Upper lobe of left lung (tissue), 4 donors: Measurements from ENCODE around the gene MCCC1.

Experiments
- CTCF ChIP-seq, 6 experiments: fragments of 450-650 bp in 4 of 6; fragments of 200-600 bp in 2 of 6; sonication (generic) in 2 of 6; IDR thresholded peaks; one replicate each; pipeline ENCODE4 v1.5.1; 2016 to 2019; ENCODE audit warnings: antibody characterized with exemption in 6 of 6
- POLR2A ChIP-seq, 4 donors: fragments of 450-650 bp; IDR thresholded peaks; one replicate each; pipeline ENCODE4 v1.5.1; 2016 to 2017; ENCODE audit warnings: antibody characterized with exemption in 4 of 4, mild to moderate bottlenecking in 2 of 4

DNA sequence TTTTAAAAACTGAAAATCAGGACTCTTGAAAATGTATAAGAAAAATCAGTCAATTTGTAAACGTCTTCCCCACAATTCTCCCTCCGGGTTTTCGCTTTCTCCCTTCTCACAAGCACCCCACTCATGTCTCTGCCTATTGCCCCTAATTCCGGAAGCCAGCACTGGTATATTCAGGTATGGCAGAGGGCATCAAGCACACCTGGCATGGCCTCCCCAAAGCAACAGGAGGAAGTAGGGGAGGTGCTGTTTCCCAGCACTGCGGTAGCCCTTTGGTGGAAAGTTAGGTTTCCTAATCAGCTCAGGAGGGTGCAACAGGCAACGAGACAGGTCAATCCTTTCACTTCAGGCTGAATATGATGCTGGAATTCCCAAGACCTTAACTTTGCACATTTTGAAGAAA is 33.1 kb upstream of the MCCC1 start:
- TF ChIP-seq CTCF (IDR thresholded peaks at IDR 0.05), result no peak
- TF ChIP-seq POLR2A (IDR thresholded peaks at IDR 0.05), result no peak
